RWPE2 (cell line): ENCODE data around the gene CHST11.
A peak's percentile ranks its signal among the peaks of the same experiment; 100 is the strongest.

ENCODE experiments used
- ATAC-seq: fragments of 200-7000 bp; cut with Tn5 transposase; 3 replicates; pipeline ENCODE4 v1.9.1; 2021; ENCODE audit warnings: low read depth
- DNase-seq: peaks from one replicate; pipeline ENCODE4 v3.0.0-alpha.2; 2020; ENCODE audit warnings: low spot score
- H3K27ac ChIP-seq: fragments of 450-650 bp; 2 replicates; pipeline ENCODE4 v1.5.1; 2017; ENCODE audit warnings: mild to moderate bottlenecking; ENCODE audit not compliant: poor library complexity, severe bottlenecking
- H3K27me3 ChIP-seq: fragments of 250-450 bp; sonication (Bioruptor Pico); 2 replicates; pipeline ENCODE4 v1.5.1; 2021; ENCODE audit warnings: mild to moderate bottlenecking, moderate library complexity; ENCODE audit not compliant: insufficient read depth, poor library complexity, severe bottlenecking
- H3K36me3 ChIP-seq: fragments of 250-450 bp; sonication (Bioruptor Pico); 2 replicates; pipeline ENCODE4 v1.5.1; 2020; ENCODE audit warnings: low read depth, mild to moderate bottlenecking, moderate library complexity
- H3K4me1 ChIP-seq: fragments of 250-450 bp; sonication (Bioruptor Pico); 2 replicates; pipeline ENCODE4 v1.5.1; 2021; ENCODE audit warnings: mild to moderate bottlenecking, moderate library complexity; ENCODE audit not compliant: insufficient read depth, poor library complexity, severe bottlenecking
- H3K4me3 ChIP-seq: fragments of 250-450 bp; sonication (Bioruptor Pico); 2 replicates; pipeline ENCODE4 v1.5.1; 2021; ENCODE audit warnings: mild to moderate bottlenecking, moderate library complexity; ENCODE audit not compliant: severe bottlenecking
- H3K9me3 ChIP-seq: fragments of 250-450 bp; sonication (Bioruptor Pico); 2 replicates; pipeline ENCODE4 v1.5.1; 2021; ENCODE audit warnings: mild to moderate bottlenecking, moderate library complexity; ENCODE audit not compliant: severe bottlenecking
- TF ChIP-seq, protein P1 (sequence below): fragments of 450-650 bp; IDR thresholded peaks from one replicate; pipeline ENCODE4 v1.5.1; 2017; ENCODE audit warnings: mild to moderate bottlenecking, moderate library complexity; ENCODE audit not compliant: poor library complexity, severe bottlenecking

CHST11 gene

DNA sequence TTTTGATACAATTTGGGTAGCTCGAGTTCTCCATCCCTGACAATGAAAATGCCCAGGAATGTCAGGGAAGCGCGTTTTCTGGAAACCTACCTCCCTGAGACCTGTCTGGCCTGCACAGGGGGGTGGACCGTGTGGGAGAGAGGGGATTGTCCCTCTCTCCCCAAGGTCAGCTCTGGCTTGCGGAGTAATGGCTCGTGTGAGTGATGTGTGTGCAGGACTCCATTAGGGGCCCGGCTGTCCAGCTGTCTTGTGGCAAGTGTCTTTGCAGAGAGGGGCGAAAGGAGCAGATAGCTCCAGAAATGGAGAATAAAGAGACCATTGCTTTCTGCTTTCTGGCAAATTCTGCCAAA, 215.3 kb downstream of the CHST11 start:
- H3K4me1 ChIP-seq = peaks cover 48% of the 10 kb centered on the region
- no peak overlapping the region for H3K4me3 ChIP-seq
- no peaks in the 10 kb centered on the region for H3K36me3 ChIP-seq
- DNase-seq = no peak
- H3K27ac ChIP-seq = peak overlapping the region; percentile 60
- peak; percentile 2; the same call in 1 of the 3 replicates for ATAC-seq
- no peaks in the 10 kb centered on the region for H3K27me3 ChIP-seq
- H3K9me3 ChIP-seq = no peaks in the 10 kb centered on the region
- TF ChIP-seq, protein P1, sequence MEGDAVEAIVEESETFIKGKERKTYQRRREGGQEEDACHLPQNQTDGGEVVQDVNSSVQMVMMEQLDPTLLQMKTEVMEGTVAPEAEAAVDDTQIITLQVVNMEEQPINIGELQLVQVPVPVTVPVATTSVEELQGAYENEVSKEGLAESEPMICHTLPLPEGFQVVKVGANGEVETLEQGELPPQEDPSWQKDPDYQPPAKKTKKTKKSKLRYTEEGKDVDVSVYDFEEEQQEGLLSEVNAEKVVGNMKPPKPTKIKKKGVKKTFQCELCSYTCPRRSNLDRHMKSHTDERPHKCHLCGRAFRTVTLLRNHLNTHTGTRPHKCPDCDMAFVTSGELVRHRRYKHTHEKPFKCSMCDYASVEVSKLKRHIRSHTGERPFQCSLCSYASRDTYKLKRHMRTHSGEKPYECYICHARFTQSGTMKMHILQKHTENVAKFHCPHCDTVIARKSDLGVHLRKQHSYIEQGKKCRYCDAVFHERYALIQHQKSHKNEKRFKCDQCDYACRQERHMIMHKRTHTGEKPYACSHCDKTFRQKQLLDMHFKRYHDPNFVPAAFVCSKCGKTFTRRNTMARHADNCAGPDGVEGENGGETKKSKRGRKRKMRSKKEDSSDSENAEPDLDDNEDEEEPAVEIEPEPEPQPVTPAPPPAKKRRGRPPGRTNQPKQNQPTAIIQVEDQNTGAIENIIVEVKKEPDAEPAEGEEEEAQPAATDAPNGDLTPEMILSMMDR = no peak

DNA sequence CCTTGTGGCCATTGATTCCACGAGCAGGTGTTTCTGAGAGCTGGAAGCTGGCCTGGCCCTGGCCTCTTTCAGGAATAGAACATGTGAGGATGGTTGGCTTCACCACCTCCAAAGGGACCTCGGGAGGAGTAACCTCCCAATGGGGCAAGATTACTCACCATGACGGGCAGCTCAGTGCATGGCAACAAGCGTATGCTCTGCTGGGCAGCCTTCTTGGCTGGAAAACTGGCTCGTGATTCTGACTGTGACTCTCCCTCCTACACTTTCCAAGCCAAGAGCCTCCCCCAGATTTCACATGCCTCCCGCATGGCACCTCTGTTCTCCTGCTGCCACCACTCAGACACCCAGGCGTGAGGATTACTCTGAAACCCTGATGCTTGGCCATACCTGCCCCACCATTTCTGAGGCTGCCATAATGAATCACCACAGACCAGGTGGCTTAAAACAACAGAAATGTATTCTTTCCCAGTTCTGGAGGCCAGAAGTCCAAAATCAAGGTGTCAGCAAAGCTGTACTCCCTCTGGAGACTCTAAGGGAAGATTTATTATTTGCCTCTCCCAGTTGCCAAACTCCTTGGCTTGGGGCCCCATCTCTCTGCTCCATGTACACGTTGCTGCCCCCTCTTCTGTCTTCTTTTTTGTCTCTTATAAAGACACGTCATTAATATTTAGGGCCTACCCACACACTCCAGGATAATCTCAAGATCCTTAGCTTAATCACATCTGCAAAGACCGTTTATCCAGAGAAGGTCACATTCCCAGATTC, 215.9 kb downstream of the CHST11 start:
- Histone ChIP-seq H3K4me1 (peaks cover 48% of the 10 kb centered on the region), H3K27ac (peak overlapping the region; percentile 60), H3K36me3 (no peaks in the 10 kb centered on the region), H3K27me3 (no peaks in the 10 kb centered on the region), H3K9me3 (no peaks in the 10 kb centered on the region), H3K4me3 (no peak overlapping the region)
- ATAC-seq (0 out of 3 replicates have a peak, but pooled peaks have one; percentile 5), DNase-seq (no peak)
- TF ChIP-seq, protein P1 = no peak

DNA sequence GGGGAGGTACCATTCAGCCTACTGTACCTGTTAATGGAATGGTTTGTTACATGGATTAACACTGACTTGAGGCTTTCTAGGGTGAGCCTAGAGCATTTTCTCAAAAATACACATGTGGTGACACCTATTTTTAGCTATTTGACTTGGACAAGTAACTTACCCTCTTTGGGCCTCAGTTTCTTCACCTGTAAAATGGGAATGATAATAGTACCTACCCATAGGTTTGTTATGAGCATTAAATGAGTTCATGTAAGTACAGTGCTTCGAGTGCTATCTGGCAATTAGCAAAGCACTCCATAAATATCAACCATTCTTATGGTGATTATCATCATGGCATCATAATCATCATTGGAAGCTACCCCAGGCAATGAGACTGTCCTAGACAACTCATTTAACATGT, 216.5 kb downstream of the CHST11 start:
- no peak for DNase-seq
- no peaks in the 10 kb centered on the region for H3K9me3 ChIP-seq
- no peak for ATAC-seq
- TF ChIP-seq, protein P1 = no peak
- H3K27ac ChIP-seq = peak overlapping the region; percentile 60
- H3K36me3 ChIP-seq = no peaks in the 10 kb centered on the region
- H3K4me1 ChIP-seq = peaks cover 48% of the 10 kb centered on the region
- H3K27me3 ChIP-seq = no peaks in the 10 kb centered on the region
- no peak overlapping the region for H3K4me3 ChIP-seq

DNA sequence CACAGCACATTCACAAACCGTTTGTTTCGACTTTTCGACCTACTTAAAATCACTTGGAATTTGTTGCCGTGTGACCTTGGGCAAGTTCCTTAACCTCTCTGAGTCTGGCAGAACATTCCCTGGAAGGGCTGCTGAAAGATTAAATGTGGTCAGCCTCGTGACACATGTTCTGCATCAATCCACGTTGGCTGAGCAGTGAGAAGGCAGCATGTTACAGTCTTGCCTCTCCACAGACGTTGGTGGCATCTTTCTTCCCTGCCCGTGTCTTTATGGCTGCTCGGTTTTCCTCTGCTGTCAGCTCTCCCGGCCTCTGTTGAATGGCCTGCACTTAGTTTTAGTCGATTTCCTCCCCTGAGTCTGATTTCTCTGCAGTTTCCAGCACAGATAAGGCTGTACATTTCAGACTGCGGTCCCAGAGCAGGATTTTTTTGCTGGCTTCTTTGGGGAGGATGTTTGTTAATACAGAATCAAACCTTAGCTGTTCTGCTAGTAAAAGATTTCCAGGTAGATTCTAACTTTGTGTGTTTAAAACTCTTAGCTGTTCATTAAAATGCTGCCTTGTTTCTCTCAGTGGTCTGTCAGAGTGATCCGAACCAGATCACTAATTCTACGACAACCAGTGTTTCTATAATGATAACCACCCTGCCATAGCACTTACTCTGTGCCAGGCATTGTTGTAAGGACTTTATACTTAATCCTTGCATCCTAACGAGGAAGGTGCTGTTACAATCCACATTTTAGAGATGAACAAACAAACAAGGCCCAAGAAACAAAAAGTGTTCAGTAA, 217.1 kb downstream of the CHST11 start:
- Histone ChIP-seq H3K27me3 (no peaks in the 10 kb centered on the region), H3K4me3 (no peak overlapping the region), H3K36me3 (no peaks in the 10 kb centered on the region), H3K4me1 (peaks cover 45% of the 10 kb centered on the region), H3K9me3 (no peaks in the 10 kb centered on the region), H3K27ac (no peak overlapping the region)
- ATAC-seq (no peak), DNase-seq (no peak)
- TF ChIP-seq, protein P1 = no peak
